Caco-2 (cell line): ENCODE results near the gene LRRC23. TPM values are rescaled to one million over a fixed set of nuclear protein-coding genes. Genes with fewer than 3 reads are reported as not detected.

Experiments used
- BruUV-seq: library from RNA; stranded (reverse); fragments of 400-500 nt; replicated peaks from 2 replicates; lab custom pipeline; 2021; lab: Mats Ljungman, UMichigan
- CTCF ChIA-PET: fragments of 300-600 bp; sonication (Branson Sonifier 250); formaldehyde crosslinking; loops from one replicate; lab custom pipeline; 2022; ENCODE audit warnings: antibody characterized with exemption; lab: Charles Lee
- POLR2A ChIA-PET: fragments of 300-600 bp; sonication (Branson Sonifier 250); formaldehyde crosslinking; loops from one replicate; lab custom pipeline; 2022; ENCODE audit warnings: antibody characterized with exemption; lab: Charles Lee
- DNase-seq, 2 experiments: peaks; one replicate each; pipeline versions ENCODE4 v3.0.0 to v3.0.0-alpha.2; 2020 to 2022
- H3K27me3 ChIP-seq: replicated peaks from 2 replicates; pipeline ENCODE4 v1.6.0; 2011; ENCODE audit warnings: low read length; ENCODE audit not compliant: control insufficient read depth, insufficient read depth
- H3K36me3 ChIP-seq: 2 replicates; pipeline ENCODE4 v1.5.1; 2011; ENCODE audit warnings: low read length; ENCODE audit not compliant: control insufficient read depth, insufficient read depth
- H3K4me1 ChIP-seq: fragments of 250-450 bp; sonication (Bioruptor Pico); 2 replicates; pipeline ENCODE4 v1.5.1; 2020; ENCODE audit warnings: mild to moderate bottlenecking
- H3K4me3 ChIP-seq: 2 replicates; pipeline ENCODE4 v1.5.1; 2011; ENCODE audit warnings: low read depth, mild to moderate bottlenecking, control low read depth, low read length
- H3K9me3 ChIP-seq: fragments of 250-450 bp; sonication (Bioruptor Pico); 2 replicates; pipeline ENCODE4 v1.5.1; 2020; ENCODE audit warnings: mild to moderate bottlenecking, moderate library complexity
- H3K27ac Mint-ChIP-seq: one replicate; pipeline ENCODE4 v1.8.0; 2022; ENCODE audit warnings: mixed read lengths; ENCODE audit not compliant: unreplicated experiment
- H3K27me3 Mint-ChIP-seq: one replicate; pipeline ENCODE4 v1.8.0; 2022; ENCODE audit warnings: mixed read lengths; ENCODE audit not compliant: insufficient read depth, unreplicated experiment
- H3K36me3 Mint-ChIP-seq: one replicate; pipeline ENCODE4 v1.8.0; 2022; ENCODE audit warnings: mild to moderate bottlenecking, mixed read lengths; ENCODE audit not compliant: insufficient read depth, unreplicated experiment
- H3K4me1 Mint-ChIP-seq: one replicate; pipeline ENCODE4 v1.8.0; 2022; ENCODE audit warnings: low read depth, mixed read lengths; ENCODE audit not compliant: unreplicated experiment
- H3K4me3 Mint-ChIP-seq: one replicate; pipeline ENCODE4 v1.8.0; 2022; ENCODE audit warnings: mild to moderate bottlenecking, moderate library complexity, mixed read lengths; ENCODE audit not compliant: unreplicated experiment
- H3K9me3 Mint-ChIP-seq: one replicate; pipeline ENCODE4 v1.8.0; 2022; ENCODE audit warnings: mixed read lengths; ENCODE audit not compliant: unreplicated experiment
- intact Hi-C: fragments of 100-400 bp; cut with micrococcal nuclease; formaldehyde crosslinking; loops from one replicate; pipeline ENCODE4 v1.10.0; 2022; ENCODE audit not compliant: unreplicated experiment
- total RNA-seq: library from RNA; stranded (reverse); gene quantifications from 2 replicates; pipeline ENCODE4 v1.2.3, GENCODE V29; 2022
- TF ChIP-seq, protein P1 (sequence below), 2 experiments: fragments of 200-600 bp in 1 of 2; IDR thresholded peaks; 1 replicate in 1 of 2; 2 replicates in 1 of 2; pipeline versions ENCODE4 v1.5.1 to v1.8.0; 2011 to 2022; ENCODE audit warnings: antibody characterized with exemption in 1 of 2, control low read depth in 1 of 2, inconsistent platforms in 1 of 2, low read depth in 1 of 2, low read length in 1 of 2, mild to moderate bottlenecking in 1 of 2, moderate library complexity in 1 of 2; ENCODE audit not compliant: insufficient read depth in 1 of 2, severe bottlenecking in 1 of 2, unreplicated experiment in 1 of 2

The LRRC23 gene
- total RNA-seq, 1 experiment from 2014 or later, result 8.6 TPM

DNA sequence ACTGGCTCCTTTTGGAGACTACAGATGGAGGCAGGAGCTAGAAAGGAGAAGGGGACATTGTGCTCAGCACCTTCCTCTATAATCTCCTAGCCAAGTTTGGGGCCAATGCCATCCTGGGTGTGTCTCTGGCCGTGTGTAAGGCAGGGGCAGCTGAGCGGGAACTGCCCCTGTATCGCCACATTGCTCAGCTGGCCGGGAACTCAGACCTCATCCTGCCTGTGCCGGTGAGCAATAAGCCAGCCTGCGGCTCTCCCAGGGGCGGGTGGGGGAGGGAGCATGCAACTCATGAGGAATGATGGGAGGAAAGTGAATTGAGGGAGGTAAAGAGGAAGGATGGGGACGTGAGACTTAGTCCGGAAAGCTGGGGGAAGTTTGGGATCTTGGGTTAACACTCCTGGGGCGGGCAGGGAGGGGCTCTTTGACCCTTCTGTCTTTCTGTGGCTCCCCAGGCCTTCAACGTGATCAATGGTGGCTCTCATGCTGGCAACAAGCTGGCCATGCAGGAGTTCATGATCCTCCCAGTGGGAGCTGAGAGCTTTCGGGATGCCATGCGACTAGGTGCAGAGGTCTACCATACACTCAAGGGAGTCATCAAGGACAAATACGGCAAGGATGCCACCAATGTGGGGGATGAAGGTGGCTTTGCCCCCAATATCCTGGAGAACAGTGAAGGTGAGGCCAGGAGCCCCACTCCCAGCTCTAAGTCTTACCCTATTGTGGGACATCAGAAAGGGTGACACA lies 13.0 kb downstream of the LRRC23 start:
- H3K27ac Mint-ChIP-seq, result no peak overlapping the region
- H3K4me3 ChIP-seq, result no peak overlapping the region
- no peaks in the 10 kb centered on the region for H3K27me3 ChIP-seq
- TF ChIP-seq, protein P1, sequence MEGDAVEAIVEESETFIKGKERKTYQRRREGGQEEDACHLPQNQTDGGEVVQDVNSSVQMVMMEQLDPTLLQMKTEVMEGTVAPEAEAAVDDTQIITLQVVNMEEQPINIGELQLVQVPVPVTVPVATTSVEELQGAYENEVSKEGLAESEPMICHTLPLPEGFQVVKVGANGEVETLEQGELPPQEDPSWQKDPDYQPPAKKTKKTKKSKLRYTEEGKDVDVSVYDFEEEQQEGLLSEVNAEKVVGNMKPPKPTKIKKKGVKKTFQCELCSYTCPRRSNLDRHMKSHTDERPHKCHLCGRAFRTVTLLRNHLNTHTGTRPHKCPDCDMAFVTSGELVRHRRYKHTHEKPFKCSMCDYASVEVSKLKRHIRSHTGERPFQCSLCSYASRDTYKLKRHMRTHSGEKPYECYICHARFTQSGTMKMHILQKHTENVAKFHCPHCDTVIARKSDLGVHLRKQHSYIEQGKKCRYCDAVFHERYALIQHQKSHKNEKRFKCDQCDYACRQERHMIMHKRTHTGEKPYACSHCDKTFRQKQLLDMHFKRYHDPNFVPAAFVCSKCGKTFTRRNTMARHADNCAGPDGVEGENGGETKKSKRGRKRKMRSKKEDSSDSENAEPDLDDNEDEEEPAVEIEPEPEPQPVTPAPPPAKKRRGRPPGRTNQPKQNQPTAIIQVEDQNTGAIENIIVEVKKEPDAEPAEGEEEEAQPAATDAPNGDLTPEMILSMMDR (IDR thresholded peaks at IDR 0.05; ENCODE audit: insufficient read depth in 1 of 2, low read depth in 1 of 2, low read length in 1 of 2, severe bottlenecking in 1 of 2, unreplicated experiment in 1 of 2), result no peak
- peaks cover 1% of the 10 kb centered on the region for H3K36me3 ChIP-seq
- peaks cover 7% of the 10 kb centered on the region for H3K36me3 Mint-ChIP-seq
- DNase-seq, result no peak
- no peaks in the 10 kb centered on the region for H3K9me3 Mint-ChIP-seq
- H3K27me3 Mint-ChIP-seq, result no peaks in the 10 kb centered on the region
- ChIA-PET POLR2A (interaction anchor here (1.2 to 1.3 kb wide), 2 partner anchors 26 to 65 kb away, joined by 4 to 6 read pairs; partner anchors contain the start of genes C12orf57, RNU7-1 and USP5), CTCF (interaction anchor here (1.7 kb wide), 1 partner anchor 48 kb away, joined by 5 read pairs; no protein-coding TSS in a partner anchor)
- peaks cover 14% of the 10 kb centered on the region for H3K4me1 ChIP-seq
- H3K9me3 ChIP-seq, result no peaks in the 10 kb centered on the region
- no TSS peak for BruUV-seq
- H3K4me1 Mint-ChIP-seq, result peaks cover 9% of the 10 kb centered on the region
- H3K4me3 Mint-ChIP-seq, result no peak overlapping the region
- intact Hi-C loops, result no loop called here

DNA sequence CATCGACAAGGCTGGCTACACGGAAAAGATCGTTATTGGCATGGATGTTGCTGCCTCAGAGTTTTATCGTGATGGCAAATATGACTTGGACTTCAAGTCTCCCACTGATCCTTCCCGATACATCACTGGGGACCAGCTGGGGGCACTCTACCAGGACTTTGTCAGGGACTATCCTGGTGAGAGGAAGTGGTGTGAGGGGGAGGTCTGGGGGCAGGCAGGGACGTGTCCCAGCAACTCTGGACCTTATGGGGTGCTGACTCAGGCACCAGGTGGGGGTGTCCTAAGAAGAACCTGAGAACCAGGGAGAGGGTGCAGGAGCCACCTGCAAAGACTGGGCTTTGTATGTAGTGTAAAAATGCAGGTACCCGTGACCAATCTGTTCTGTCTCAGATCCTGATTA lies 15.0 kb downstream of the LRRC23 start:
- H3K4me1 ChIP-seq, result peaks cover 11% of the 10 kb centered on the region
- POLR2A ChIA-PET, result interaction anchor here (0.6 kb wide), 1 partner anchor 194 kb away, joined by 11 read pairs; no protein-coding TSS in a partner anchor
- TF ChIP-seq, protein P1 (IDR thresholded peaks at IDR 0.05; ENCODE audit: insufficient read depth in 1 of 2, low read depth in 1 of 2, low read length in 1 of 2, severe bottlenecking in 1 of 2, unreplicated experiment in 1 of 2), result no peak
- peaks cover 5% of the 10 kb centered on the region for H3K4me1 Mint-ChIP-seq
- BruUV-seq, result no TSS peak
- H3K36me3 ChIP-seq, result peaks cover 1% of the 10 kb centered on the region
- H3K27me3 ChIP-seq, result no peaks in the 10 kb centered on the region
- no peak overlapping the region for H3K4me3 ChIP-seq
- no peak overlapping the region for H3K27ac Mint-ChIP-seq
- intact Hi-C loops, result no loop called here
- no peak overlapping the region for H3K4me3 Mint-ChIP-seq
- H3K9me3 ChIP-seq, result no peaks in the 10 kb centered on the region
- CTCF ChIA-PET, result no interaction called here
- H3K9me3 Mint-ChIP-seq, result no peaks in the 10 kb centered on the region
- peaks cover 7% of the 10 kb centered on the region for H3K36me3 Mint-ChIP-seq
- no peaks in the 10 kb centered on the region for H3K27me3 Mint-ChIP-seq
- no peak for DNase-seq

DNA sequence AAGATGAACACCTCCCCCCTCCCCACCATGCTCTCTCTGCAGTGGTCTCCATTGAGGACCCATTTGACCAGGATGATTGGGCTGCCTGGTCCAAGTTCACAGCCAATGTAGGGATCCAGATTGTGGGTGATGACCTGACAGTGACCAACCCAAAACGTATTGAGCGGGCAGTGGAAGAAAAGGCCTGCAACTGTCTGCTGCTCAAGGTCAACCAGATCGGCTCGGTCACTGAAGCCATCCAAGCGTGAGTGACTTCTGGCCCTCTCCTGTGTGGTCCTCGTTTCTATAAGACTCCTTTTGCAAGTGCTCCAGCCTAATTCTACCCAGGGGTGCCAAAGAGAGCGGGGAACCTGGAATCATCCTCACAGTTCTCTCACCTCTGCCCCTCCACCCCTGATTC lies 16.9 kb downstream of the LRRC23 start:
- H3K4me3 Mint-ChIP-seq, result no peak overlapping the region
- Histone ChIP-seq H3K9me3 (no peaks in the 10 kb centered on the region), H3K4me1 (peaks cover 16% of the 10 kb centered on the region), H3K27me3 (no peaks in the 10 kb centered on the region), H3K4me3 (no peak overlapping the region), H3K36me3 (peaks cover 1% of the 10 kb centered on the region)
- no peak overlapping the region for H3K27ac Mint-ChIP-seq
- H3K9me3 Mint-ChIP-seq, result no peaks in the 10 kb centered on the region
- peaks cover 6% of the 10 kb centered on the region for H3K36me3 Mint-ChIP-seq
- DNase-seq, result no peak
- ChIA-PET POLR2A (no interaction called here), CTCF (interaction anchor here (0.6 kb wide), 1 partner anchor 1837 kb away, joined by 3 read pairs; no protein-coding TSS in a partner anchor)
- BruUV-seq, result no TSS peak
- TF ChIP-seq, protein P1 (IDR thresholded peaks at IDR 0.05; ENCODE audit: insufficient read depth in 1 of 2, low read depth in 1 of 2, low read length in 1 of 2, severe bottlenecking in 1 of 2, unreplicated experiment in 1 of 2), result no peak
- no peaks in the 10 kb centered on the region for H3K27me3 Mint-ChIP-seq
- H3K4me1 Mint-ChIP-seq, result peaks cover 23% of the 10 kb centered on the region
- intact Hi-C loops, result no loop called here
